Spleen (tissue), 7 donors: Measurements from ENCODE around the gene MATN3.

Experiments
- POLR2A ChIP-seq, 3 donors: fragments of 450-650 bp; IDR thresholded peaks; one replicate each; pipeline ENCODE4 v1.5.1; 2017; ENCODE audit warnings: antibody characterized with exemption in 3 of 3, mild to moderate bottlenecking in 1 of 3
- POLR2AphosphoS5 ChIP-seq, 3 donors: sonication (generic); formaldehyde crosslinking; IDR thresholded peaks; one replicate each; pipeline ENCODE4 v1.5.1; 2017; ENCODE audit warnings: antibody characterized with exemption in 3 of 3
- TF ChIP-seq, protein P1 (sequence below), 11 experiments: fragments of 200-600 bp in 7 of 11; fragments of 450-650 bp in 4 of 11; sonication (generic) in 4 of 11; IDR thresholded peaks in 8 of 11; conservative IDR thresholded peaks in 3 of 11; 1 replicate in 7 of 11; 2 replicates in 4 of 11; pipeline versions ENCODE4 v1.4.0 to v1.8.0; 2016 to 2021; ENCODE audit warnings: antibody characterized with exemption in 11 of 11, inconsistent platforms in 4 of 11, mild to moderate bottlenecking in 1 of 11
- donor health status: DM: no; HTN: no; CAD: no; lungs with moderate emphysema.
- donor health status: DM: no; HTN: no; CAD: no.
- donor health status: DM: no; HTN: no; CAD: no.

DNA sequence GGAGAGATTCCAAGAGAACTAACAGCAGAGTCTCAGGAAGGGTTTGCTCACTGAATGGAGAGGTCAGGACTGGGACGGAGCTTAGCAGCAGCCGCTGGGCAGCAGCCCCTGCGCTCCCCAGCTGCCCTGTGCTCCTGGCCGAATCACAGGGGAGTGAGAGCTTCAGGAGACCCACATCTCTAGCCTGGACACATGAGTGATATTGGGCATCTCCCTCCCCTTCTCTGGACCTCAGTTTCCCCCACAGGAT, 511 bp downstream of the MATN3 start:
- TF ChIP-seq, protein P1, sequence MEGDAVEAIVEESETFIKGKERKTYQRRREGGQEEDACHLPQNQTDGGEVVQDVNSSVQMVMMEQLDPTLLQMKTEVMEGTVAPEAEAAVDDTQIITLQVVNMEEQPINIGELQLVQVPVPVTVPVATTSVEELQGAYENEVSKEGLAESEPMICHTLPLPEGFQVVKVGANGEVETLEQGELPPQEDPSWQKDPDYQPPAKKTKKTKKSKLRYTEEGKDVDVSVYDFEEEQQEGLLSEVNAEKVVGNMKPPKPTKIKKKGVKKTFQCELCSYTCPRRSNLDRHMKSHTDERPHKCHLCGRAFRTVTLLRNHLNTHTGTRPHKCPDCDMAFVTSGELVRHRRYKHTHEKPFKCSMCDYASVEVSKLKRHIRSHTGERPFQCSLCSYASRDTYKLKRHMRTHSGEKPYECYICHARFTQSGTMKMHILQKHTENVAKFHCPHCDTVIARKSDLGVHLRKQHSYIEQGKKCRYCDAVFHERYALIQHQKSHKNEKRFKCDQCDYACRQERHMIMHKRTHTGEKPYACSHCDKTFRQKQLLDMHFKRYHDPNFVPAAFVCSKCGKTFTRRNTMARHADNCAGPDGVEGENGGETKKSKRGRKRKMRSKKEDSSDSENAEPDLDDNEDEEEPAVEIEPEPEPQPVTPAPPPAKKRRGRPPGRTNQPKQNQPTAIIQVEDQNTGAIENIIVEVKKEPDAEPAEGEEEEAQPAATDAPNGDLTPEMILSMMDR (IDR thresholded peaks at IDR 0.05 in 8 of 11, conservative IDR thresholded peaks at IDR 0.05 in 3 of 11), result no peak
- TF ChIP-seq POLR2AphosphoS5 (IDR thresholded peaks at IDR 0.05) (no peak), POLR2A (IDR thresholded peaks at IDR 0.05) (no peak)
